ENCODE measurements around the gene DPYD.

Gene DPYD

DNA sequence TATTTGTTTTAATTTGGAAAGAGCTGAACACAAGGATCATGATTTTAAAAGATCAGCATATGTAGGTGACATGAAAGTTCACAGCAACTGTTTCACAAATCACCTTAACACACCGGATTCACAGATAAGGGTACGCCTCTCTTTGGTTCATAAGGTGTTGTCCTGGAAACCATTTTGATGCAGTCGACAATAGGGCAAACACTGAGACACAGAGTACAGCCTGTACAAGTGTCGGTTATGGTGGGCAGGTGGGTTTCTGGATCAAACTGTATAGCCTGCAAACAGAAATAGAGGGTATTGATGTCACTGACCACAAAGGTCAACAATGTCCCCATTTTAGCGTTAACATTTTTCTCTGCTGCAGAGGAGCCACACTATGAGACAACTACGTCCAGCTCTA is 842.0 kb downstream of the DPYD start:
- H3K9ac ChIP-seq (ENCODE audit: low read length): no peak overlapping the region
- H3K4me3 ChIP-seq (ENCODE audit: low read length): no peak overlapping the region
- no peaks in the 10 kb centered on the region for H3K36me3 ChIP-seq (ENCODE audit: control insufficient read depth, insufficient read depth, low read length)
- H3K27me3 ChIP-seq (ENCODE audit: control insufficient read depth, insufficient read depth, low read length): no peaks in the 10 kb centered on the region
- H3K4me1 ChIP-seq (ENCODE audit: control insufficient read depth, insufficient read depth, low read length): no peaks in the 10 kb centered on the region
- no peak overlapping the region for H3K27ac ChIP-seq (ENCODE audit: low read depth, low read length)

DNA sequence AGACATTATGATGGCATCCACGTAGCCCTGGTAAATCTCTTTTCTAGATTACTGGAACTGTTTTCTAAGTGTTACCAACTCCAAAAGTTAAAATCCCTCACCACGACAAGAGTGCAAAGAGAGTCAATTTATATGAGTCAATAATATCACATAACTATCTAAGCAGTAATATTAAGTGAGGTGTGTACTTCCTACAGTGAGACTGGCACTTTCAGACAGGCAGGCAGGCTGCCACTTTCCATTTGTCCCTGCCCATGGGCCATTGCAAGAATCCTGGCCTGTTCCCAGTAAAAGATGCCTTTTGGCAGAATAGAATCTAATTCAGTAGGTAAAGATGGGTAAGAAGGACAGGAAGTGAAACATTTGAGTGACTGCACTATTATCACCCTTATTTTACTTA is 843.6 kb downstream of the DPYD start:
- Histone ChIP-seq H3K27ac (ENCODE audit: low read depth, low read length) (no peak overlapping the region), H3K4me3 (ENCODE audit: low read length) (no peak overlapping the region), H3K36me3 (ENCODE audit: control insufficient read depth, insufficient read depth, low read length) (no peaks in the 10 kb centered on the region), H3K9ac (ENCODE audit: low read length) (no peak overlapping the region), H3K27me3 (ENCODE audit: control insufficient read depth, insufficient read depth, low read length) (no peaks in the 10 kb centered on the region), H3K4me1 (ENCODE audit: control insufficient read depth, insufficient read depth, low read length) (no peaks in the 10 kb centered on the region)

DNA sequence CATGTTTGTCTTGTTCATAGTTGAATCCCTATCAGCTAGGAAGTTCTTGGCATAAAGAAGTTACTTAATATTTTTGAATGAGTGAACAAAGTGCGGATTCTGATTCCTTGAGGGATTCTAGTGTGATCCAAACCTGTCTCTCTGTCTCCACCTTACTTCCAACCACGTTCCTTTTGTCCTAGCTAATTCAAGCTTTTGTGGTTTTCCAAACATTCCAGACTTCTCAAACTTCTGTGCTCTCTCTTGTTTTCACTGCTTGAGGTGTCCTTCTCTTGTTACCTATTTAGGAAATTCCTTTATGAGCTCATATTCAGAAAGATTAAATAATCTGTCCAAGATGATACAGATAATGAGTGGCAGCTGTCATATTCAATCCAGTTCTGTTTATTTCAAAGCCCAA is 846.1 kb downstream of the DPYD start:
- Histone ChIP-seq H3K4me1 (ENCODE audit: control insufficient read depth, insufficient read depth, low read length) (no peaks in the 10 kb centered on the region), H3K36me3 (ENCODE audit: control insufficient read depth, insufficient read depth, low read length) (no peaks in the 10 kb centered on the region), H3K4me3 (ENCODE audit: low read length) (no peak overlapping the region), H3K27ac (ENCODE audit: low read depth, low read length) (no peak overlapping the region), H3K27me3 (ENCODE audit: control insufficient read depth, insufficient read depth, low read length) (no peaks in the 10 kb centered on the region), H3K9ac (ENCODE audit: low read length) (no peak overlapping the region)

DNA sequence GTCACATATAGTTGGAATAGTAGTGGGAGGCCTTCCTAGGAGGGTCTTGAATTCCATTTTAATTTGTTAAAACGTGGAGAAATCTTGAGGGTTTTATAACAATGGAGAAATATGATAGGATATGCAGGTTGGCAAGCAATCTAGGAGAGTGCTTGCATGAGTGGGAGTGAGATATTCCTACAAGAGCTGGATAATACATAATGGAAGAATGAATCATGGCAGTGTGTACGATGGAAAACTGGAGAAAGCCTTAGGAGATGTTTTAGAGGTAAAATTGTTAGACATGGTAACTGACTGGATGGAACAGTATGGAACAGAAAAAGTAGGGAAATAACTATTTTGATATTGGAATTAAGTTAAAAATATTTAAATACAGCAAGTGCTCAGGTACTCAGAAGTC is 846.9 kb downstream of the DPYD start:
- Histone ChIP-seq H3K4me1 (ENCODE audit: control insufficient read depth, insufficient read depth, low read length) (no peaks in the 10 kb centered on the region), H3K4me3 (ENCODE audit: low read length) (no peak overlapping the region), H3K27ac (ENCODE audit: low read depth, low read length) (no peak overlapping the region), H3K9ac (ENCODE audit: low read length) (no peak overlapping the region), H3K36me3 (ENCODE audit: control insufficient read depth, insufficient read depth, low read length) (no peaks in the 10 kb centered on the region), H3K27me3 (ENCODE audit: control insufficient read depth, insufficient read depth, low read length) (no peaks in the 10 kb centered on the region)

DNA sequence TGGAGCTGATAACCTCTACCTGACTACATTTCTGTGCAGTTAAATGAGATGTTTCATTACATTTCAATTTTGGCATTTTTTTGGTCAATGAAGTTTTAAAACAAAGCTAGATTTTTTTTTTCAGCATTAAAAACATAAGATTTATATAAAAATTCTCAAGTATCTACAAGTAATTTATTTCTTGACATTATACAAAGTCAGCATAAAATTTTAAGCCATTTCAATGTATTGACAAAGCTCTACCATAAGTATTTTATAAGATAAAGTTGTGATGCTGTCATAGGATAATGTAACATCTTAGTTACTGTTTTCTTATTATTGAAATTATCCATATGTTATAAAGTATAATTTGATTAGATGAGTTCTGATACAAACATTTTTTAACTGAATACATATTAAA is 847.7 kb downstream of the DPYD start:
- H3K36me3 ChIP-seq (ENCODE audit: control insufficient read depth, insufficient read depth, low read length): no peaks in the 10 kb centered on the region

DNA sequence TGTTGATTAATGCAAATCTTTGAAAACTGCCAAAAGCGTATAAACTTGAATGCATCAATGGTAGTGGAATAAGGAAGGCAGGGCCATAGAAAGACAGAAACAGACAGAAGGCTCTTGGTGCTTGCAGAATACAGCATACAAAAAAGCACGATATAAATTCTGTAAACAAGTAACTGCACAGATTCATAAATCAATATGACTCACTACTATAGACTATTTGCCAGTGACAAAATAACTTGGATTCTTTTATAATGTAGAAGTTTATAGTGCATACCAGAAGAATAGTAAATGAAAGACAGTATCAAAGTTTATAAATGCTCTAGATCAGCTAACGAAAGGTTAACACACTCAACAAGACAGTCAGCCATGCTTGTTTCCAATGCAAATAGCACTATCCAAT is 849.7 kb downstream of the DPYD start:
- Histone ChIP-seq H3K4me1 (ENCODE audit: control insufficient read depth, insufficient read depth, low read length) (no peaks in the 10 kb centered on the region), H3K27me3 (ENCODE audit: control insufficient read depth, insufficient read depth, low read length) (no peaks in the 10 kb centered on the region), H3K27ac (ENCODE audit: low read depth, low read length) (no peak overlapping the region), H3K4me3 (ENCODE audit: low read length) (no peak overlapping the region), H3K9ac (ENCODE audit: low read length) (no peak overlapping the region), H3K36me3 (ENCODE audit: control insufficient read depth, insufficient read depth, low read length) (no peaks in the 10 kb centered on the region)

More for the DNA sequence above, 847.7 kb downstream of the DPYD start:
- no peaks in the 10 kb centered on the region for H3K27me3 ChIP-seq (ENCODE audit: control insufficient read depth, insufficient read depth, low read length)
- no peak overlapping the region for H3K4me3 ChIP-seq (ENCODE audit: low read length)
- H3K9ac ChIP-seq (ENCODE audit: low read length): no peak overlapping the region
- no peak overlapping the region for H3K27ac ChIP-seq (ENCODE audit: low read depth, low read length)
- H3K4me1 ChIP-seq (ENCODE audit: control insufficient read depth, insufficient read depth, low read length): no peaks in the 10 kb centered on the region

DNA sequence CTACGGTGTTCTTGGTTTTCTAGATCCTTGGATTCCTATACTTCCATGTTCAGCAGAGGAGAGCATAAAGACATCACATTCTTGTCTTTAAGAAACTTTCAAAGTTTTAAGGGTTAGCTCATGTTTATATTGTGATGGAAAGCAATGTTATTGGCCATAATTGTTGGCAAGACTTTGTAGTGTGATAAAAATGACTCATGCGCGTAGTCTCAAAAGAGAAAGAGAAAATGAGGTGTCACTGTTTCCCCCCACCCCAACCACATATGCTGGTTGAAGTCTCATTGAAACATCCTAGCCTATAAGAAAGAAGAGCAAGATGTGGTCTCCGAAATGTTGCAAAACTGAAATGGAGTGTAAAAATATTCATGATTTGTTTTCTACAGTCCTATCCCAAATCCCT is 850.5 kb downstream of the DPYD start:
- H3K4me1 ChIP-seq (ENCODE audit: control insufficient read depth, insufficient read depth, low read length): no peaks in the 10 kb centered on the region
- H3K27ac ChIP-seq (ENCODE audit: low read depth, low read length): no peak overlapping the region
- no peak overlapping the region for H3K4me3 ChIP-seq (ENCODE audit: low read length)
- no peaks in the 10 kb centered on the region for H3K27me3 ChIP-seq (ENCODE audit: control insufficient read depth, insufficient read depth, low read length)
- no peak overlapping the region for H3K9ac ChIP-seq (ENCODE audit: low read length)
- H3K36me3 ChIP-seq (ENCODE audit: control insufficient read depth, insufficient read depth, low read length): no peaks in the 10 kb centered on the region

DNA sequence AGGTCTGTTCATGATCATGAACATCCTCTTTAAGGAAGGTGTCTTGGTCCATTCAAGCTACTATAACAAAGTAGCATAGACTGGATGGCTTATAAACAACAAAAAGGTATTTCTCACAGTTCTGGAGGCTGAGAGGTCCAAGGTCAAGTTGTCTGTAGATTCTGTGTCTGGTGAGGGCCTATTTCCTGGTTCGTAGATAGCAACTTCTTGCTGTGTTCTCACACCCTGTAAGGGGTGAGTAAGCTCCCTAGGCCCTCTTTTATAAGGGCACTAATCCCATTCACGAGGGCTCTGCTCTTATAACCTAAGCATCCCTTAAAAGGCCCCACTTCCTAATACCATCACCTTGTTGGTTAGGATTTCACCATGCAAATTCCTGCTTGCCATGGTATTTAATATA is 851.5 kb downstream of the DPYD start:
- no peaks in the 10 kb centered on the region for H3K4me1 ChIP-seq (ENCODE audit: control insufficient read depth, insufficient read depth, low read length)
- H3K27me3 ChIP-seq (ENCODE audit: control insufficient read depth, insufficient read depth, low read length): no peaks in the 10 kb centered on the region
- H3K27ac ChIP-seq (ENCODE audit: low read depth, low read length): no peak overlapping the region
- H3K4me3 ChIP-seq (ENCODE audit: low read length): no peak overlapping the region
- no peaks in the 10 kb centered on the region for H3K36me3 ChIP-seq (ENCODE audit: control insufficient read depth, insufficient read depth, low read length)
- H3K9ac ChIP-seq (ENCODE audit: low read length): no peak overlapping the region

DNA sequence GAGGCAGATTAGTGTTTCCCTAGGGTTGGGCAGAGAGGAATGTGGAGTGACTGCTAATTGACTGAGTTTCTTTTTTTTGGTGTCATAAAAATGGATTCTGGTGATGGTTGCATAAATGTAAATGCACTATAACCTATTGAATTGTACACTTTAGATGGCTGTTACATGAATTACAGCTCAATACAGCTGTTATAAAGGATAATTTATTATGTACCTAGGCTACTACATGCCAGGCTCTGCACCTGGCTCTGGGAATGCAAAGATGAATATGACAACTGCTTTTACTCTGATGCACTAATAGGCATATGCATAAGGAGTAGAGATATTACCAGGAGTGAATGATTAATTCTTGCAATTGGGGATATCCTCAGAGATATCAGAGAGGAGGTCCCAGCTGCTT is 854.0 kb downstream of the DPYD start:
- Histone ChIP-seq H3K4me3 (ENCODE audit: low read length) (no peak overlapping the region), H3K9ac (ENCODE audit: low read length) (no peak overlapping the region), H3K4me1 (ENCODE audit: control insufficient read depth, insufficient read depth, low read length) (no peaks in the 10 kb centered on the region), H3K27me3 (ENCODE audit: control insufficient read depth, insufficient read depth, low read length) (no peaks in the 10 kb centered on the region), H3K27ac (ENCODE audit: low read depth, low read length) (no peak overlapping the region), H3K36me3 (ENCODE audit: control insufficient read depth, insufficient read depth, low read length) (no peaks in the 10 kb centered on the region)

DNA sequence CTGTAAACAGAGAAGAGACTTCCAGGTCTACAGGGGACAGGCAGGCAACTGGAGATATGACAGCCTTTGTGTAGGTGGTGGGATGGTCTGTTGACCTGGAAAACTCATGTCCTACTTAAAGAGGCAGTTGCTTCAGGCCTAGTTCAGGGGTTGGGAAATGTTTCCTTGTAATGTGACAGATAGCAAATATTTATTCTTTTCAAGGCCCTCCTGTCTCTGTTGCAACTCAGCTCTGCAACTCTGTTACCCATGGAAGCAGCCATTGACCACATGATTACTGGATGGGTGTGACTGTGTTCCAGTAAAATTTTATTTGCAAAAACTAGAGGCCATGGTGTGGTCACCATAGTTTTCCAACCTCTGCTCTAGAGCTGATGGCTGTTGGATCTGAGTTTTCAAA is 857.3 kb downstream of the DPYD start:
- H3K9ac ChIP-seq (ENCODE audit: low read length): no peak overlapping the region
- no peak overlapping the region for H3K27ac ChIP-seq (ENCODE audit: low read depth, low read length)
- no peaks in the 10 kb centered on the region for H3K4me1 ChIP-seq (ENCODE audit: control insufficient read depth, insufficient read depth, low read length)
- no peaks in the 10 kb centered on the region for H3K36me3 ChIP-seq (ENCODE audit: control insufficient read depth, insufficient read depth, low read length)
- no peak overlapping the region for H3K4me3 ChIP-seq (ENCODE audit: low read length)
- H3K27me3 ChIP-seq (ENCODE audit: control insufficient read depth, insufficient read depth, low read length): no peaks in the 10 kb centered on the region

DNA sequence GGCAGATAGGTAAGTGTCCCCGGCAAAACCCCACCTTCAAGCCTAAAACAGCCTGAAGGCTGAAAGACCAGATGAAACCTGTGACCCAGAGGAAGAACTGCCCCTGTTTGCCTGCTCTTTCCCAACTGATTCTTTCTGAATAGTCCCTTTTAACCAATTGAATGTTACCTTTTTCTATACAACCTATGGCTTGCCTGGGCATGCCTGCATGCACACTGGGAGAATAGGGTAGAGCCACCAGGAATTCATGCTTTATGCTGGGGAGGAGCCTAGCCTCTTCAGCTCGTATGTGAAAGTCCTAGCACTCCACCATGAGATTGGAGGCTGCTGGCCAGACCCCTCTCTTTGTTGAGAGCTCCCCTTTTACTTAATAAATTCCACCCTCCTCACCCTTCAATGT is 859.2 kb downstream of the DPYD start:
- H3K27me3 ChIP-seq (ENCODE audit: control insufficient read depth, insufficient read depth, low read length): no peaks in the 10 kb centered on the region
- H3K4me3 ChIP-seq (ENCODE audit: low read length): no peak overlapping the region
- no peaks in the 10 kb centered on the region for H3K36me3 ChIP-seq (ENCODE audit: control insufficient read depth, insufficient read depth, low read length)
- H3K9ac ChIP-seq (ENCODE audit: low read length): no peak overlapping the region
- H3K27ac ChIP-seq (ENCODE audit: low read depth, low read length): no peak overlapping the region
- no peaks in the 10 kb centered on the region for H3K4me1 ChIP-seq (ENCODE audit: control insufficient read depth, insufficient read depth, low read length)

DNA sequence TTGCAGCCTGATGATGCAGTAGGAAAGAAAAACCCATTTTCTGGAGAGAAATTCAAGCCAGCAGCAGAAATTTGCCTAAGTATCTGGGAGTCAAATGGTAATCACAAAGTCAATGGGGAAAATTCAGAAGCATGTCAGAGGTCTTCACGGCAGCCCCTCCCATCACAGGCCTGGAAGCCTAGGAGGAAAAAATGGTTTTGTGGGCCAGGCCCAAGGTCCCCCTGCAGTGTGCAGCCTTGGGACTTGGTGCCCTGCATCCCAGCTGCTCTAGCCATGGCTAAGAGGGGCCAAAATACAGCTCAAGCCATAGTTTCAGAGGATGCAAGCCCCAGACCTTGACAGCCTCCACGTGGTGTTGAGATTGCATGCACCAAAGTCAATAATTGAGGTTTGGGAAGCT is 864.4 kb downstream of the DPYD start:
- Histone ChIP-seq H3K4me1 (ENCODE audit: control insufficient read depth, insufficient read depth, low read length) (no peaks in the 10 kb centered on the region), H3K9ac (ENCODE audit: low read length) (no peak overlapping the region), H3K4me3 (ENCODE audit: low read length) (no peak overlapping the region)

DNA sequence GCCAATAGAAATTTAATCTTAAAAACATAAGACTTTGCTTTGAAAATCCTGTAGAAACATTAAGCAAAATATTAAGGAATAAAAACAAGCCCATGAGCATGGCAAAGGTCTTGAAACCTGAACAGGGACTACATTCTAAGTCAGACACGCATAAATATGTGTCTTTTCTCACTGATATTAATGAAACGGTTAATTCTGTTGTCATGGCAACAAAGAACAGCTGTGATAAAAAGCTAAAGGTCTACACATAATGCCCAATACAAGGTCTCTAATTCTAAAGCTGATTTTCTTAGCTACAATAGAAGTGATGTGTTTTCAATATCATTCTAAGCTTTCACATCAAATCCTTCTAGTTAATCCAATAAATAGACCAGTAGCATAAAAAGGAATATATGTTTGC is 867.6 kb downstream of the DPYD start:
- H3K9ac ChIP-seq (ENCODE audit: low read length): no peak overlapping the region
- no peaks in the 10 kb centered on the region for H3K36me3 ChIP-seq (ENCODE audit: control insufficient read depth, insufficient read depth, low read length)
- no peaks in the 10 kb centered on the region for H3K27me3 ChIP-seq (ENCODE audit: control insufficient read depth, insufficient read depth, low read length)
- no peak overlapping the region for H3K4me3 ChIP-seq (ENCODE audit: low read length)
- H3K4me1 ChIP-seq (ENCODE audit: control insufficient read depth, insufficient read depth, low read length): no peaks in the 10 kb centered on the region
- H3K27ac ChIP-seq (ENCODE audit: low read depth, low read length): no peak overlapping the region

More for the DNA sequence above, 864.4 kb downstream of the DPYD start:
- H3K27ac ChIP-seq (ENCODE audit: low read depth, low read length): no peak overlapping the region
- no peaks in the 10 kb centered on the region for H3K27me3 ChIP-seq (ENCODE audit: control insufficient read depth, insufficient read depth, low read length)
- no peaks in the 10 kb centered on the region for H3K36me3 ChIP-seq (ENCODE audit: control insufficient read depth, insufficient read depth, low read length)

DNA sequence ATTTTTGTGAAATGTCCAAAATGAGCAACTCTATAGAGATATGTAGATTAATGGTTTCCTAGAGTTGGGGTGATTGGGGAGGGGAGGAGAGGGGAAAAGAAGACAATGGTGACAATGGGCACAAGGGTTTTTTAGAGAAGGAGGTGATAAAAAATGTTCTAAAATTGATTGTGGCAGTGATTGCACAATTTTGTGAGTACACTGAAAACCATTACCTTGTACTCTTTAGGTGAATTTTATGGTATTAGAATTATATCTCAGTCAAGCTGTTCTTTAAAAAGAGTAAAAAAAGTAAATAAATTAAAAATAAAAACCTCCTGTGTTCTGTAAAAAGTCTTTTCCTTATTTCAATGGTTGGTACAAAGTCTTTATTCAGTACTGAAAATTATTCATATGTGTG is 869.0 kb downstream of the DPYD start:
- H3K27ac ChIP-seq (ENCODE audit: low read depth, low read length): no peak overlapping the region
- no peaks in the 10 kb centered on the region for H3K27me3 ChIP-seq (ENCODE audit: control insufficient read depth, insufficient read depth, low read length)
- no peak overlapping the region for H3K4me3 ChIP-seq (ENCODE audit: low read length)
- no peak overlapping the region for H3K9ac ChIP-seq (ENCODE audit: low read length)
- peaks cover 3% of the 10 kb centered on the region for H3K4me1 ChIP-seq (ENCODE audit: control insufficient read depth, insufficient read depth, low read length)
- no peaks in the 10 kb centered on the region for H3K36me3 ChIP-seq (ENCODE audit: control insufficient read depth, insufficient read depth, low read length)
